Astrocyte (in vitro differentiated cells and primary cell): Measurements from ENCODE around the gene SCCPDH. TPM values are rescaled to one million over a fixed set of nuclear protein-coding genes. Genes with fewer than 3 reads are reported as not detected.

ENCODE experiments used
- DNase-seq: peaks from one replicate; pipeline ENCODE4 v3.0.0-alpha.2; 2010; ENCODE audit warnings: low read depth
- FAIRE-seq: peaks from 2 replicates; lab custom pipeline; 2011; peaks lifted over from hg19 to GRCh38; lab: Jason Lieb, UNC
- H2AFZ ChIP-seq: 2 replicates; pipeline ENCODE4 v1.6.0; 2012; ENCODE audit warnings: low read depth, low read length, inconsistent platforms
- H3K27ac ChIP-seq: 2 replicates; pipeline ENCODE4 v1.5.1; 2011; ENCODE audit warnings: low read depth, low read length, inconsistent platforms
- H3K27me3 ChIP-seq: 2 replicates; pipeline ENCODE4 v1.6.0; 2011; ENCODE audit warnings: low read length, inconsistent platforms; ENCODE audit not compliant: insufficient read depth
- H3K36me3 ChIP-seq: 2 replicates; pipeline ENCODE4 v1.5.1; 2011; ENCODE audit warnings: low read length, inconsistent platforms; ENCODE audit not compliant: insufficient read depth
- H3K4me1 ChIP-seq: 2 replicates; pipeline ENCODE4 v1.5.1; 2011; ENCODE audit warnings: low read length, inconsistent platforms; ENCODE audit not compliant: insufficient read depth
- H3K4me2 ChIP-seq: 2 replicates; pipeline ENCODE4 v1.6.0; 2012; ENCODE audit warnings: low read length, inconsistent platforms
- H3K4me3 ChIP-seq: 2 replicates; pipeline ENCODE4 v1.5.1; 2011; ENCODE audit warnings: low read depth, mild to moderate bottlenecking, low read length, inconsistent platforms; ENCODE audit not compliant: insufficient read depth
- H3K79me2 ChIP-seq: 2 replicates; pipeline ENCODE4 v1.6.0; 2012; ENCODE audit warnings: mild to moderate bottlenecking, low read length, inconsistent platforms; ENCODE audit not compliant: insufficient read depth
- H3K9ac ChIP-seq: 2 replicates; pipeline ENCODE4 v1.6.0; 2012; ENCODE audit warnings: mild to moderate bottlenecking, low read length, inconsistent platforms
- H3K9me3 ChIP-seq: 2 replicates; pipeline ENCODE4 v1.5.1; 2012; ENCODE audit warnings: low read depth, mild to moderate bottlenecking, low read length, inconsistent platforms; ENCODE audit not compliant: insufficient read depth
- H4K20me1 ChIP-seq: 2 replicates; pipeline ENCODE4 v1.6.0; 2012; ENCODE audit warnings: low read length, inconsistent platforms; ENCODE audit not compliant: insufficient read depth
- H3K27ac Mint-ChIP-seq: one replicate; pipeline ENCODE4 v1.8.0; 2021; ENCODE audit warnings: mild to moderate bottlenecking, mixed read lengths; ENCODE audit not compliant: unreplicated experiment
- H3K27me3 Mint-ChIP-seq: one replicate; pipeline ENCODE4 v1.8.0; 2021; ENCODE audit warnings: low read depth, mixed read lengths; ENCODE audit not compliant: unreplicated experiment
- H3K36me3 Mint-ChIP-seq: one replicate; pipeline ENCODE4 v1.8.0; 2021; ENCODE audit warnings: low read depth, mixed read lengths; ENCODE audit not compliant: unreplicated experiment
- H3K4me1 Mint-ChIP-seq: one replicate; pipeline ENCODE4 v1.8.0; 2021; ENCODE audit warnings: low read depth, mixed read lengths; ENCODE audit not compliant: unreplicated experiment
- H3K4me3 Mint-ChIP-seq: one replicate; pipeline ENCODE4 v1.8.0; 2021; ENCODE audit warnings: mild to moderate bottlenecking, moderate library complexity, mixed read lengths; ENCODE audit not compliant: unreplicated experiment
- H3K9me3 Mint-ChIP-seq: one replicate; pipeline ENCODE4 v1.8.0; 2021; ENCODE audit warnings: mild to moderate bottlenecking, mixed read lengths; ENCODE audit not compliant: unreplicated experiment
- CTCF ChIP-seq: IDR thresholded peaks from 2 replicates; pipeline ENCODE4 v1.5.1; 2011; ENCODE audit warnings: low read depth, mild to moderate bottlenecking, inconsistent platforms, low read length, moderate library complexity; ENCODE audit not compliant: insufficient read depth
- EZH2 ChIP-seq: IDR thresholded peaks from 2 replicates; pipeline ENCODE4 v1.6.1; 2012; ENCODE audit warnings: mild to moderate bottlenecking, low read length, inconsistent platforms; ENCODE audit not compliant: insufficient read depth
- total RNA-seq: library from RNA; stranded (reverse); gene quantifications from 2 replicates; pipeline ENCODE4 v1.2.1, GENCODE V29; 2021

The SCCPDH gene
- total RNA-seq, 1 donor from 2014 or later = 25.0 TPM

GRCh38 chr1:246699095-246699735 lies 25.0 kb upstream of the SCCPDH start:
- Histone ChIP-seq H3K9me3 (no peaks in the 10 kb centered on the region), H2AFZ (peak overlapping the region; percentile 71), H3K4me2 (peak overlapping the region; percentile 75), H3K79me2 (no peaks in the 10 kb centered on the region), H3K4me3 (peak overlapping the region; percentile 29), H4K20me1 (no peaks in the 10 kb centered on the region), H3K27me3 (no peaks in the 10 kb centered on the region), H3K27ac (peak overlapping the region; percentile 64), H3K9ac (peak overlapping the region; percentile 73), H3K4me1 (peaks cover 11% of the 10 kb centered on the region), H3K36me3 (no peaks in the 10 kb centered on the region)
- no peaks in the 10 kb centered on the region for H3K4me1 Mint-ChIP-seq
- H3K9me3 Mint-ChIP-seq = peaks cover 6% of the 10 kb centered on the region
- no peaks in the 10 kb centered on the region for H3K27me3 Mint-ChIP-seq
- FAIRE-seq = peak; percentile 39
- peak overlapping the region; percentile 34 for H3K27ac Mint-ChIP-seq
- H3K36me3 Mint-ChIP-seq = no peaks in the 10 kb centered on the region
- TF ChIP-seq CTCF (peak; percentile 95), EZH2 (no peak)
- peak; percentile 90 for DNase-seq
- H3K4me3 Mint-ChIP-seq = peak overlapping the region; percentile 43

GRCh38 chr1:246703581-246703980 lies 20.6 kb upstream of the SCCPDH start:
- DNase-seq = peak; percentile 27
- no peaks in the 10 kb centered on the region for H4K20me1 ChIP-seq
- Mint-ChIP-seq H3K4me3 (no peak overlapping the region), H3K4me1 (peaks cover 8% of the 10 kb centered on the region), H3K27me3 (no peaks in the 10 kb centered on the region), H3K36me3 (no peaks in the 10 kb centered on the region), H3K27ac (no peak overlapping the region), H3K9me3 (no peaks in the 10 kb centered on the region)
- H3K4me3 ChIP-seq = no peak overlapping the region
- no peak overlapping the region for H3K4me2 ChIP-seq
- no peaks in the 10 kb centered on the region for H3K79me2 ChIP-seq
- peak overlapping the region; percentile 26 for H2AFZ ChIP-seq
- no peak overlapping the region for H3K9ac ChIP-seq
- H3K9me3 ChIP-seq = no peaks in the 10 kb centered on the region
- H3K36me3 ChIP-seq = no peaks in the 10 kb centered on the region
- peaks cover 10% of the 10 kb centered on the region for H3K4me1 ChIP-seq
- TF ChIP-seq CTCF (no peak), EZH2 (no peak)
- H3K27ac ChIP-seq = no peak overlapping the region
- no peak for FAIRE-seq
- no peaks in the 10 kb centered on the region for H3K27me3 ChIP-seq

- no peaks in the 10 kb centered on the region for H3K36me3 Mint-ChIP-seq
- FAIRE-seq (peak; percentile 52), DNase-seq (peak; percentile 96)
- H3K9me3 ChIP-seq = no peaks in the 10 kb centered on the region
- no peaks in the 10 kb centered on the region for H3K27me3 Mint-ChIP-seq
- H3K27ac ChIP-seq = peak overlapping the region; percentile 78
- peaks cover 3% of the 10 kb centered on the region for H3K9me3 Mint-ChIP-seq
- H4K20me1 ChIP-seq = no peaks in the 10 kb centered on the region
- peak overlapping the region; percentile 99 for H3K27ac Mint-ChIP-seq
- H3K4me1 ChIP-seq = peaks cover 3% of the 10 kb centered on the region
- peaks cover 8% of the 10 kb centered on the region for H3K4me1 Mint-ChIP-seq
- H3K4me3 Mint-ChIP-seq = peak overlapping the region; percentile 24
- no peak for TF ChIP-seq EZH2
- H3K9ac ChIP-seq = peak overlapping the region; percentile 60
- peak overlapping the region; percentile 48 for H2AFZ ChIP-seq
- H3K4me2 ChIP-seq = peak overlapping the region; percentile 54
- H3K27me3 ChIP-seq = no peaks in the 10 kb centered on the region
- no peaks in the 10 kb centered on the region for H3K36me3 ChIP-seq
- H3K4me3 ChIP-seq = no peak overlapping the region
- no peaks in the 10 kb centered on the region for H3K79me2 ChIP-seq
Observed at GRCh38 chr1:246705368-246705767, 18.8 kb upstream of the SCCPDH start.
